ENCODE data around the gene PHF20. TPM values are rescaled to one million over a fixed set of nuclear protein-coding genes. Genes with fewer than 3 reads are reported as not detected.
"Not testable (repeated sequence)": the region's sequence is repeated elsewhere in the genome, so short reads cannot be mapped to it uniquely, and the experiment has no call there.

PHF20 gene
- polyA plus RNA-seq, 1 donor (not counting 4 experiments of a cell fraction or from before 2014, with no cell fraction given): 31.9 TPM

GRCh38 chr20:35854713-35855348 is 83.0 kb downstream of the PHF20 start:
- Histone ChIP-seq H4K20me1 (ENCODE audit: control insufficient read depth, extremely low read depth, insufficient read depth, low read length) (no peaks in the 10 kb centered on the region), H3K4me1 (ENCODE audit: control insufficient read depth, extremely low read depth, insufficient read depth, low read length) (peaks cover 24% of the 10 kb centered on the region), H3K36me3 (ENCODE audit: control insufficient read depth in 2 of 2, extremely low read depth in 1 of 2, insufficient read depth in 2 of 2, low read length in 2 of 2) (peaks cover 2 to 20% of the 10 kb centered on the region in 2 experiments), H3K27me3 (ENCODE audit: control insufficient read depth, extremely low read depth, insufficient read depth, low read length) (no peaks in the 10 kb centered on the region), H3K4me2 (ENCODE audit: control insufficient read depth, extremely low read depth, insufficient read depth, low read depth, low read length) (no peak overlapping the region), H3K27ac (ENCODE audit: control insufficient read depth, insufficient read depth, low read length) (peak overlapping the region; percentile 76), H3K9ac (ENCODE audit: control insufficient read depth, extremely low read depth, insufficient read depth, low read length) (no peak overlapping the region), H2AFZ (ENCODE audit: control insufficient read depth, low read length) (no peak overlapping the region), H3K9me1 (ENCODE audit: control insufficient read depth, extremely low read depth, insufficient read depth, low read length) (no peaks in the 10 kb centered on the region), H3K9me3 (ENCODE audit: control insufficient read depth, low read depth, low read length) (no peaks in the 10 kb centered on the region), H3K4me3 (ENCODE audit: control insufficient read depth in 2 of 3, extremely low read depth in 1 of 3, insufficient read depth in 2 of 3, low read depth in 1 of 3, low read length in 3 of 3) (no peak overlapping the region), H3K79me2 (ENCODE audit: control insufficient read depth, insufficient read depth, low read length) (peaks cover 5% of the 10 kb centered on the region)
- FAIRE-seq (peak; percentile 57), DNase-seq (ENCODE audit: low read depth, low spot score) (no peak)
- TF ChIP-seq CTCF (optimal IDR thresholded peaks at IDR 0.05 in 1 of 3, IDR thresholded peaks at IDR 0.05 in 1 of 3, conservative IDR thresholded peaks at IDR 0.05 in 1 of 3; ENCODE audit: extremely low read depth in 1 of 3, insufficient read depth in 2 of 3, low read length in 3 of 3) (no peak), EZH2 (IDR thresholded peaks at IDR 0.05; ENCODE audit: low read length) (no peak)
- dilution Hi-C loops (cut with MboI; ENCODE audit: extremely low pct_ligation_motif_present, low sequenced_read_pairs): no loop called here

- dilution Hi-C loops (cut with MboI; ENCODE audit: extremely low pct_ligation_motif_present, low sequenced_read_pairs); H3K27ac ChIP-seq (ENCODE audit: control insufficient read depth, insufficient read depth, low read length): not testable (repeated sequence)
Measured at GRCh38 chr20:35855641-35856040, 83.8 kb downstream of the PHF20 start.

GRCh38 chr20:35856866-35857265 is 85.1 kb downstream of the PHF20 start:
- no peak for DNase-seq (ENCODE audit: low read depth, low spot score)
- Histone ChIP-seq H3K27ac (ENCODE audit: control insufficient read depth, insufficient read depth, low read length) (no peak overlapping the region), H3K79me2 (ENCODE audit: control insufficient read depth, insufficient read depth, low read length) (peaks cover 5% of the 10 kb centered on the region), H3K4me2 (ENCODE audit: control insufficient read depth, extremely low read depth, insufficient read depth, low read depth, low read length) (peak overlapping the region; percentile 17), H3K36me3 (ENCODE audit: control insufficient read depth in 2 of 2, extremely low read depth in 1 of 2, insufficient read depth in 2 of 2, low read length in 2 of 2) (peaks cover 2 to 18% of the 10 kb centered on the region in 2 experiments), H2AFZ (ENCODE audit: control insufficient read depth, low read length) (no peak overlapping the region), H3K4me3 (ENCODE audit: control insufficient read depth in 2 of 3, extremely low read depth in 1 of 3, insufficient read depth in 2 of 3, low read depth in 1 of 3, low read length in 3 of 3) (no peak overlapping the region), H3K9ac (ENCODE audit: control insufficient read depth, extremely low read depth, insufficient read depth, low read length) (no peak overlapping the region), H4K20me1 (ENCODE audit: control insufficient read depth, extremely low read depth, insufficient read depth, low read length) (no peaks in the 10 kb centered on the region), H3K27me3 (ENCODE audit: control insufficient read depth, extremely low read depth, insufficient read depth, low read length) (no peaks in the 10 kb centered on the region), H3K9me3 (ENCODE audit: control insufficient read depth, low read depth, low read length) (no peaks in the 10 kb centered on the region), H3K9me1 (ENCODE audit: control insufficient read depth, extremely low read depth, insufficient read depth, low read length) (no peaks in the 10 kb centered on the region), H3K4me1 (ENCODE audit: control insufficient read depth, extremely low read depth, insufficient read depth, low read length) (peaks cover 24% of the 10 kb centered on the region)
- no peak for FAIRE-seq
- dilution Hi-C loops (cut with MboI; ENCODE audit: extremely low pct_ligation_motif_present, low sequenced_read_pairs): no loop called here
- no peak for TF ChIP-seq CTCF (optimal IDR thresholded peaks at IDR 0.05 in 1 of 3, IDR thresholded peaks at IDR 0.05 in 1 of 3, conservative IDR thresholded peaks at IDR 0.05 in 1 of 3; ENCODE audit: extremely low read depth in 1 of 3, insufficient read depth in 2 of 3, low read length in 3 of 3)
- no peak for TF ChIP-seq EZH2 (IDR thresholded peaks at IDR 0.05; ENCODE audit: low read length)

More at GRCh38 chr20:35855641-35856040, 83.8 kb downstream of the PHF20 start:
- not testable (repeated sequence) for H3K9me1 ChIP-seq (ENCODE audit: control insufficient read depth, extremely low read depth, insufficient read depth, low read length); H3K4me3 ChIP-seq (ENCODE audit: control insufficient read depth in 2 of 3, extremely low read depth in 1 of 3, insufficient read depth in 2 of 3, low read depth in 1 of 3, low read length in 3 of 3); H3K9ac ChIP-seq (ENCODE audit: control insufficient read depth, extremely low read depth, insufficient read depth, low read length); H3K27me3 ChIP-seq (ENCODE audit: control insufficient read depth, extremely low read depth, insufficient read depth, low read length); H4K20me1 ChIP-seq (ENCODE audit: control insufficient read depth, extremely low read depth, insufficient read depth, low read length); H3K79me2 ChIP-seq (ENCODE audit: control insufficient read depth, insufficient read depth, low read length); FAIRE-seq; H3K9me3 ChIP-seq (ENCODE audit: control insufficient read depth, low read depth, low read length); H3K4me2 ChIP-seq (ENCODE audit: control insufficient read depth, extremely low read depth, insufficient read depth, low read depth, low read length); DNase-seq (ENCODE audit: low read depth, low spot score); H2AFZ ChIP-seq (ENCODE audit: control insufficient read depth, low read length)
- peaks cover 24% of the 10 kb centered on the region for H3K4me1 ChIP-seq (ENCODE audit: control insufficient read depth, extremely low read depth, insufficient read depth, low read length)
- H3K36me3 ChIP-seq (ENCODE audit: control insufficient read depth in 2 of 2, extremely low read depth in 1 of 2, insufficient read depth in 2 of 2, low read length in 2 of 2): peaks cover 2 to 20% of the 10 kb centered on the region in 2 experiments
